ENCODE measurements around the gene CUBN.

- TF ChIP-seq POLR2A (IDR thresholded peaks at IDR 0.05; ENCODE audit: extremely low read depth, insufficient read length): no peak
- TF ChIP-seq CTCF (IDR thresholded peaks at IDR 0.05; ENCODE audit: low read depth, low read length): no peak
- TF ChIP-seq MAX (IDR thresholded peaks at IDR 0.05; ENCODE audit: low read depth, low read length): no peak
Measured at GRCh38 chr10:16923309-16923708, 206.3 kb downstream of the CUBN start.
